GM21717 (cell line): ENCODE data around the gene ST6GALNAC1.
"Not testable (repeated sequence)": the region's sequence is repeated elsewhere in the genome, so short reads cannot be mapped to it uniquely, and the experiment has no call there.

ENCODE experiments used
- ATAC-seq: cut with Tn5 transposase; IDR thresholded peaks from one replicate; pipeline ENCODE4 v1.9.1; 2021; ENCODE audit warnings: mild to moderate bottlenecking, moderate library complexity; ENCODE audit not compliant: unreplicated experiment

ST6GALNAC1 gene

GRCh38 chr17:76644995-76645394 lies 1.4 kb upstream of the ST6GALNAC1 start:
- no peak for ATAC-seq

GRCh38 chr17:76642994-76643393 lies 563 bp downstream of the ST6GALNAC1 start:
- no peak for ATAC-seq

- no peak for ATAC-seq
Observed at GRCh38 chr17:76642032-76642561, 1.5 kb downstream of the ST6GALNAC1 start.

GRCh38 chr17:76641501-76641900 lies 2.1 kb downstream of the ST6GALNAC1 start:
- ATAC-seq, result no peak

- ATAC-seq, result no peak
Observed at GRCh38 chr17:76640550-76641380, 2.8 kb downstream of the ST6GALNAC1 start.

- ATAC-seq, result no peak
Observed at GRCh38 chr17:76638263-76638662, 5.3 kb downstream of the ST6GALNAC1 start.

- not testable (repeated sequence) for ATAC-seq
Observed at GRCh38 chr17:76636486-76637206, 6.9 kb downstream of the ST6GALNAC1 start.

GRCh38 chr17:76635659-76636360 lies 7.7 kb downstream of the ST6GALNAC1 start:
- ATAC-seq, result no peak

- no peak for ATAC-seq
Observed at GRCh38 chr17:76635039-76635438, 8.5 kb downstream of the ST6GALNAC1 start.

GRCh38 chr17:76633628-76634328 lies 9.8 kb downstream of the ST6GALNAC1 start:
- no peak for ATAC-seq

GRCh38 chr17:76631821-76632565 lies 11.6 kb downstream of the ST6GALNAC1 start:
- ATAC-seq, result no peak

- no peak for ATAC-seq
Observed at GRCh38 chr17:76630151-76630550, 13.4 kb downstream of the ST6GALNAC1 start.

GRCh38 chr17:76627510-76627909 lies 16.0 kb downstream of the ST6GALNAC1 start:
- no peak for ATAC-seq

GRCh38 chr17:76626442-76626841 lies 17.1 kb downstream of the ST6GALNAC1 start:
- ATAC-seq, result no peak

GRCh38 chr17:76625496-76625895 lies 18.1 kb downstream of the ST6GALNAC1 start:
- no peak for ATAC-seq

- no peak for ATAC-seq
Observed at GRCh38 chr17:76623271-76624146, 20.0 kb downstream of the ST6GALNAC1 start.

GRCh38 chr17:76617838-76618237 lies 25.7 kb downstream of the ST6GALNAC1 start:
- ATAC-seq, result no peak

GRCh38 chr17:76614912-76615617 lies 28.5 kb downstream of the ST6GALNAC1 start:
- ATAC-seq, result no peak
